Activated CD8-positive, alpha-beta memory T cell treated with anti-CD3 and anti-CD28 coated beads for 48 hours (primary cell): ENCODE results near the gene PAN3.
"Not testable (repeated sequence)": the region's sequence is repeated elsewhere in the genome, so short reads cannot be mapped to it uniquely, and the experiment has no call there.

Experiments
- DNase-seq, 3 experiments: peaks; one replicate each; pipeline ENCODE4 v3.0.0-alpha.2; 2020; ENCODE audit warnings: low read depth in 2 of 3, low spot score in 2 of 3

PAN3 gene

DNA sequence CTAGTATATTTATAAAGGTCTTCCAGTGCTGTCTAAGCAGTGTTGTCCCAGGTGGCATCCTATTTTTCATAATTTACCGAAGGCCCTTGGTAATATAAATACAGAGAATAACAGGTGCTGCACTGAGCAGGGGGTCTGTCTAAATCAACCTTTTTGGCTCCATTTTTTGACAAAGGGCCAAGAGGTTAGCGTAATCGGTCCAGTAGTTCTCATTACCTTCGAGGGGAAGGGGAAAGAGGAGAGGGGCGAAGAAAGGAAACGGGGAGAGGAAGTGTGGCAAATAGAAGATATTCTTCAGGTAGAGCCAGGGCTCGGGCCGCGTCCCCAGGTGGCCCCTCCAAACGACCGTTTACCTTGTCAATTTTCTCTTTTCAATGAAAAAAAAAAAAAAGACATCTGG is 749 bp upstream of the PAN3 start:
- no peak for DNase-seq

DNA sequence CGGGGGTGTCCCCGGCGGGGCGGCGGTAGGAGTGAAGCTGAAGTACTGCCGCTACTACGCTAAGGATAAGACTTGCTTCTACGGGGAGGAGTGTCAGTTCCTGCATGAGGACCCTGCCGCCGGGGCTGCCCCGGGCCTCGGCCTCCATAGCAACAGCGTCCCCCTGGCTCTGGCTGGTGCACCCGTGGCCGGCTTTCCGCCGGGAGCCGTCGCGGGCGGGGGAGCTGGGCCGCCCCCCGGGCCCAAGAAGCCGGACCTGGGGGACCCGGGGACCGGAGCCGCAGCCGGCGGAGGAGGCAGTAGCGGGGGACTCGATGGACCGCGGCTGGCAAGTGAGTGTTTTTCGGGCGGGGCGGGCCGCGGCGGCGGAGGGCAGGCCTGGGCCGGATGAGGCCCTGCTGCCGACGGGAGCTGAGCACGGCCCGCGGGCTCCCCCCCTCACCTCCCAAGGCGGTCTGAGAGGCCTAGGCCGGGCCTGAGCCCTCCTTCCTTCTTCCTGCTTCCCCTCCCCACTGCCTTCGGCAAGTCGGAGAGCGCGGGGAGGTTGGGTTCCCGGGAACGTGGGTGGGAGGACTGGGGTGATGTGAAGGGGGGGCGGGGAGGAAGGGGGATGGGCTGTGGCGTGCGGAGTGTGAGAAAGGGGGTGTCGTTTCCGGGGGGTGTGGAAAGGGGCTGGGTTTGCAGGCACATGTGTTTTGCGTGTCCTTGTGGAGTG is 568 bp downstream of the PAN3 start:
- peak; percentile 72 to 81 (median 78) for DNase-seq

DNA sequence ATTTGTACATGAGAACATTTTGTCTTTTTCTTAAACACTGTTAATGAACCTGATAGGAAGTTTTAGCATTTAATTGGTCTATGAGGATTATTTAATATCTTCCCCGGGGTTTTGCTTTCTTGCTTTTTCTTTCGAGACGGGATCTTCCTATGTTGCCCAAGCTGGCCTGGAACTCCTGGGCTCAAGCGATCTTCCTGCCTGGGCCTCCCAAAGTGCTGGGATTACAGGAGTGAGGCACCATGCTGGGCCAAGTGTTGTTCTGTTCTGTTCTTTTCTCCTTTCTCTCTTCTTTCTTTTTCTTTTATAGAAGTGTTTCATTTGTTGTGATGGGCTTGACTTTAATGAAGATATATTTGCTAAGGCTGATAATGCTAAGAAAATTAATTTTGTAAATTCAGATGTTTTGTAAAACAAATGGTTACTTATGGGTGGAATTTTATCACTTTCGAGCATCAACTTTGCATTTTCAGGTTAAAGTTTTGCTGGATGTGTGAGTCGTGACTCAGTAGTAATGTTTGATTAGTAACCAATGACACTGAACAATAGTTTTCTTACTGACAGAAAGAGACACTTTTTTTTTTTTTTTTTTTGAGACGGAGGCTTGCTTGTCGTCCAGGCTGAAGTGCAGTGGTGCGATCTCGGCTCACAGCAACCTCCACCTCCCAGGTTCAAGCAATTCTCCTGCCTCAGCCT is 2.2 kb downstream of the PAN3 start:
- no peak for DNase-seq

DNA sequence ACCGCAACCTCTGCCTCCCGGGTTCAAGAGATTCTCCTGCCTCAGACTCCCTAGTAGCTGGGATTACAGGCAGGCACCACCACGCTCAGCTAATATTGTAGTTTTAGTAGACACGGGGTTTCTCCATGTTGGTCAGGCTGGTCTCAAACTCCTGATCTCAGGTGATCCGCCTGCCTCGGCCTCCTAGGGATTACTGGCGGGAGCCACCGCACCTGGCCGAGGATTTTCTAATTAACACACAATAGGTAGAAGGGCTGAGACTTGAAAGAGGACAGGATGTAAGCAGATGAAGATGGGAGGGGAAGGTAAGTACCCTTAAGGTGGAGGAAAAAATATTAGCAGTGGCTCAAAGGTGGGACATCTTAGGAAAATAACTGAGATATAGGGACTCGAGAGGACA is 3.2 kb downstream of the PAN3 start:
- not testable (repeated sequence) for DNase-seq

DNA sequence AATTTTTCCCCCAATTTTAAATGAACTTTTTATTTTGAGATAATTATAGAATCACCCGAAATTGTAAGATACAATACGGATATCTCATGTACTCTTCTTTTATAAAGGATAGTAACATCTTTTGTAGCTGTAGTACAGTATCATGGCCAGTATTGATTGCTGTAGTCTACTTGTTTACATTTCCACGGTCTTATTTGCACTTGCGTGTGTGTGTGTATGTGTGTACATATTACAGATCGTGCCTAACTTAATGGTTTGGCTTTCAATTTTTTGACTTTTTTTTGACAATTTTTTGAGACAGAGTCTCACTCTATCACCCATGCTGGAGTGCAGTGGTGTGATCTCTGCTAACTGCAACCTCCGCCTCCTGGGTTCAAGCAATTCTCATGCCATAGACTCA is 6.7 kb downstream of the PAN3 start:
- DNase-seq, result no peak

DNA sequence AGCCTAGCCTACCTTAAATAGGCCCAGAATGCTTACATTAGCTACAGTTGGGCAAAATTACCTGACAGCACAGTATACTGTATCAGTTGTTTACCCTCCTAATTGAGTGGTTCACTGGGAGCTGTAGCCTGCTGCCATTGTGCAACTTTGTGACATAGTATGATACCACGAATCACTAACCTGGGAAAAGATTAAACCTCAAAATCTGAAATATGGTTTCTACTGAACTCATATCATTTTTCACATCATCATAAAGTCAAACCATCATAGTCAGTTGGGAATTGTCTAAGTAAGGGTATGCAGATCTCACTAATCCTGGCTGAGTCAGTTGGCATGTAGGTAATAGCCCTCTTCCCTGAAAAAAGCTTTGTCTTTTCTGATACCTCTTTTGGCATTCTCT is 9.2 kb downstream of the PAN3 start:
- no peak for DNase-seq

DNA sequence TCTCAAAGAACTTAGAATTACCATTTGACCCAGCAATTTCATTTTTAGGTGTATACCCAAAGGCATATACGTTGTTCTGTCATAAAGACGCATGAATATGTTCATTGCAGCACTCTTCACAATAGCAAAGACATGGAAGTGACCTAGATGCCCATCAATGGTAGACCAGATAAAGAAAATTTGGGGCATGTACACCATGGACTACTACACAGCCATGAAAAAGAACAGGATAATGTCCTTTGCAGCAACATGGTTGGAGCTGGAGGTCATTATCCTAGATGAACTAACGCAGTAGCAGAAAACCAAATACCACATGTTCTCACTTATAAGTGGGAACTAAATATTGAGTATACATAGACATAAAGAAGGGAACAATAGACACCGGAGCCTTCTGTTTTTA is 20.7 kb downstream of the PAN3 start:
- DNase-seq, result no peak

DNA sequence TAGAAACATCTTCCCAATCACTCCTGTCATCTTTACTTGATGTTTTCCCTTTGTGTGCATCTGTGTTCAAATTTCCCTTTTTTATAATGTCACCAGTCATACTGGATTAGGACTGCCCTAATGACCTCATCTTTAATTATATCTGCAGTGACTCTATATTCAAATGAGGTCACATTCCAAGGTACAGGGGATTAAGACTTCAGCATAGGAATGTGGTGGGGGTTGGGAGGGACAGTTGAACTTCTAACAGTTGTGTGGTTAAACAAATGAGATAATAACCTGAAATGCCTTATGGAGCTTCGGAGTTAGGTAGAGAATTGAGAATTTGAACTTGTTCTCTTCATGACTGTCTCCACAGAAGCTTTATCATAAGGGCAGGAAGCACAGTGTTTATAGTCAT is 23.0 kb downstream of the PAN3 start:
- DNase-seq, result no peak

DNA sequence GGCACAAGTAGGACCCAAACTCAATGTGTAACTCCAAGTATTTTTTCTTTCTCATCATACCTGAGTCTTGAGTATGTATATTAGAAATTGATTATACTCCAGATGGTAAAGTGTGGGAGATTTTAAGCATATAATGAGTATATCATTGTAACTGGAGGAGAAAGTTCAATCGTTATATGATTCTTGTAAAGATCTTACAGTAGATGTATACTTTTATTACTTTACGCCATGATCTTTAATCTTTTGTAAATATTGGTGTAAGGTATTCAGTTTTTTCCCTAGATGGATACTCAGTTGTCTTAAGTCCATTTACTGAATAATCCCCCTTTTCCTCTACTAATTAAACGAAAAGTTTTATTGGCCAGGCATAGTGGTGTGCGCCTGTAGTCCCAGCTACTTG is 25.2 kb downstream of the PAN3 start:
- no peak for DNase-seq

DNA sequence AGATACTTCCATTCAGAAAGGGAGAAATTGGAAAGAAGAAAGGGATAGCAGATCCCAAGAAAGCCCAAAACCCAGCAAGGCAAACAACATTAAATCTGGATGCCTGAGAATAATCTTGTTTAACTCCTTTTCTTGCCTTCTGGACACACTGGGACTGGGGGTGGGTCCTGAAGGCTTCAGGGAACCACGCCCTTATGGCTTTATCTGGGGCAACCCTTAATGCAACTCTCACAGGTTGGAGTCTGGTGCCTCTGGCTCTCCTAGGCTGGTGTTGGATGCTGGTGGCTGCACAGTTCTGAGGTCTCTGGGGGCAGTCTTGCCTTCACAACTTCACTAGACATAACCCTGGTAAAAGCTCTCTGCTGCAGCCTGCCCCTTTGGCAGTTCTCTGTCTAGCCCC is 27.9 kb downstream of the PAN3 start:
- no peak for DNase-seq

DNA sequence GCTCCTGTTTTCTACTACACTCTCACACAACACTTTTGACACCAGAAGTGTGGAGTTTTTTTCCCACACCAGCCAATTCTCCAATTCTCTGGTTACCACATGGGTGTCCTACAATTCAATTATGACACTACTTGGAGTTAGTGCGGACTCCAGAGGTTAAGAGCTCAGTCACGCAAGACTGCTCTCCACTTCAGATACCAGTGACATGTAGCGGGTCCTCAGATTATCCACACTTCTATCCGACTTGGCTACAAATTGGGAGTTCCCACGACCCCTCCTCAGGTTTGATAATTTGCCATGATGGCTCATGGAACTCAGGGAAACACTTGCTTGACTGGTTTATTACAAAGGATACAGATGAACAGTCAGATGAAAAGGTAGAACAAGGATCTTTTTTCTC is 32.9 kb downstream of the PAN3 start:
- no peak for DNase-seq

DNA sequence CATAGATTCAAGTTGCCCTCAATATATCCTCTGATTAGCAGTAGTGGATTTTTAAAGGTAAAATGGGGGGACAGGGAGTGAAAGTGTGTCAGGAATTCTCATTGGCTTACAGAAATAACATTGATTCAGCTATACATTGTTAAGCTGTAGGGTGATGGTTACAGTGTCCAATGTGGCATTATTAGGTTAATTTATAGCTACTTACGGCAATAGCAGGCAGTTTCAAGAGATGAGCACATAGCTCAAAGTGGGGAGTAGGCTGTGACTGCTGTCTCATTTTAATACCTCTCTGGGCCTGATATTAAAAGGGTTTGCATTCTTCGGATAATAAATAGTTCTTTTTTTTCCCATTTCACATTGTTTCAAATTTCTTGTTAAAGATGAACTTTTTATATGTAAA is 34.6 kb downstream of the PAN3 start:
- no peak for DNase-seq

DNA sequence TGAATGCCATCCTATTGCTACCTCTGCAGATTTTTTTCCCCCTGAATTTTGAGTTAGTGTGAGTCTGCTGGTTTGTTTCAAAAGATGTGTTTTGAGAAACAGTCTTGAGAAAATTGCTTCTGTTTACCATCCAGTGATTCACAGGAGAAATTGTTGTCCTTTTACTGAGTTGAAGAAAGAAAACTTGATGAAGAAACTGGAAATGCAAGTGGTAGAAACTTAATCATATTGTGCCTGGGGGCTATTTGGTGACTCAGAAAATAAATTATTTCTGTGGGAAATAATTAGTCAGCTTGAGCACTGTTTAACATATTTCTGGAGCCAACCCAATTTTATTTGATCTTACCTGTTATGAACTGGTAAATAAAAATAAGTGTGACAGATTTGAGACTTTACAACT is 35.4 kb downstream of the PAN3 start:
- no peak for DNase-seq

DNA sequence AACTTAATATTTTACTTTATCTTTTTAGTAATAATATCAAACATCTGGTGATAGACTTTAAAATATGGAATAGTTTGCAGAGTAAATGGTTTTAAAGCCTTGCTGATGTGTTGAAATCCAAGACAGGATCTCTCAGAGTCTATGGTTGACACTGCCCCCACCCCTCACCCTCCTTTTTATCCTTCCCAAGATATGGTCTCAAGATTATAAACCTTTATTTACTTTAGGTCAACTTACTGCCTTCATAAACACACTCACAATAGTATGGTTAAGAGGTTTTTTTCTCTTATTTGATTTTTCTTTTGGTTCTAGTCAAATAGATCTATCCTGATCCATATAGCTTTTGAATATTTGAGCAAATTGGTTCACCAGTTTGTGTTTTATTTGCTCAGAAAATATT is 39.0 kb downstream of the PAN3 start:
- no peak for DNase-seq

DNA sequence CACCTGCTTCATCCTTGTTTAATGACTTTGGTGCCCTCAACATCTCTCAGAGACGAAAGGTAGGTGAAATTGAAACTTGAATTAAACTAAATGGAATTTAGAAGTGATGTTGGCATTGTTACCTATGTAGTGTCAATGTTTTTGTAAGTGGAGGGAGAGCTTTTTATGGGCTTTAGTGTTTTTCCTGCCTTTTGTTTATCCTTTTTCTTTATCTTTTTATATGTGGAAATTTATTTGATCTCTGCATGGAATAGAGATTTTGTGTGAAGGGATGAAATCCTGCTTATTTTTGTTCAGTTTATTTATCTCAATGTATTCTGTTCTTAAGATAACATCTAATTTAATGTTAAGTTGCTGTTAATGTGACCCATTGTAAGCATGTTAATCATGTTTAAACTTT is 39.5 kb downstream of the PAN3 start:
- no peak for DNase-seq

DNA sequence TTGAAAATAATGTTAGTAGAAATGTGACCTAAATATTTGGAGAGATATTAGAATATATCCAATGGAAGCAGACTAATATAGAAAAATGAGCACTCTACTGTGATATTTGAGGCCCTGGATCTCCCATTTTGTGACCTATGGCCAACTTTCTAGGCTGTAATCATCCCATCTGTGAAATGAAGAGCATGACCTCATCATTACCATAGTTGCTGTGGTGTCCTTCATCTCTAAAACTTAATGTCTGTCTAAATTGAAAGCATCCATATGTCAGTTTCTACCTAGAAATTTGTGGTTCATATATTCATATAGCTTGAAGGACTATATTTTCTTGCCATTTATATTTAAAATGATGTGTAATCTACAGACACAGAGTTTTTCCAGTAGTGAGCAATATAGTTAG is 41.6 kb downstream of the PAN3 start:
- DNase-seq, result no peak

DNA sequence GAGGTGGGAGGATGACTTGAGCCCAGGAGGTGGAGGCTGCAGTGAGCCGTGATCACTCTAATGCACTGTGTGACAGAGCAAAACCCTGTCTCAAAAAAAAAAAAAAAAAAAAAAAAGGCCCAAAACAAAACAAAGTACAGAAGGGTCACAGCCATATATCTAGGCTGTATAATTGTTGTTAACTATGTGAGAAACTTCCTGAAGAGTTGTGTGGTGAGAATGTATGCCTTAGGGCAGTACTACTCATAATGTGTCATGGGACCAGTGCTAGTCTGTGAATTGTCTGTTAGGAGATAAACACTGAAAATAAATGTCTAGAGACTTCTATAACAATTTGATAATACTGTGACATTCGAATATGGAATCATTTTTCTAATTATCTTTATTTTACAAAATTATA is 43.1 kb downstream of the PAN3 start:
- DNase-seq, result no peak

DNA sequence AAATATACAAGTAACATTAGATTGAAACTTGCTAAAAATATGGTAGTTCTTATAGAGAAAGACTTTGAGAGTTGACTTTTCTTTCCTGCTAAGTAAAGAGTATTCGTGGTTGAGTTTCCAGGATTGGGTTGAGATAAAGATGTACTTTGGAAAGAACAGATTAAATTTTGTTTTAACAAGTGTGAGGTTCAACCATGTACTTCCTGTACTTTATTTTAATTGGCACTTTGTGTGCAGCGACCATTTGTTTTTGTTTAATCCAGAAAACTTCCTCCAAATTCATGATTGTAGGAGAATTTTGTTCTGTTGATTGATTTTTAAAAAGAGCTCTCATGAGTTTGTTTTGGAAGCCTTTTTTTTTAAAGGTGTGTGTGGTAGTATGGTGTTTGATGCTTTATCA is 46.9 kb downstream of the PAN3 start:
- no peak for DNase-seq

DNA sequence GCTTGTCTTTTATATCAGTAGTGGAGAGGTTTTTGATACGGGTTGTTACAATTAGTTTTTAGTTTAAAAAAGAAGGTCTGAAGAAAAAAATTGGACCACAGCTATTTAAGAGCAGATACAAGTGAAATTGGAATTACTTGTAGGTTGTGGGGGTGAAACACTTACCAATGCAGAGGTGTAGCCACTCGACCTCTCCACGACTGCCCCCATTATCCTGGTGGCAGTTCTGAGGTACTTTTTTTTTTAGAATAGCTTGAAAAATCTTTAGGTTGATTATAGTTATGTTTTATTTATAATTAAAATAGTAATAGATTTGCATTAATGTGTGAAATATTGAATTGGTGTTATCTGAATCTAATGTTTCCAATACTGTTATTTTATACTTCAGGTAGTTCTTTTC is 60.7 kb downstream of the PAN3 start:
- no peak for DNase-seq

DNA sequence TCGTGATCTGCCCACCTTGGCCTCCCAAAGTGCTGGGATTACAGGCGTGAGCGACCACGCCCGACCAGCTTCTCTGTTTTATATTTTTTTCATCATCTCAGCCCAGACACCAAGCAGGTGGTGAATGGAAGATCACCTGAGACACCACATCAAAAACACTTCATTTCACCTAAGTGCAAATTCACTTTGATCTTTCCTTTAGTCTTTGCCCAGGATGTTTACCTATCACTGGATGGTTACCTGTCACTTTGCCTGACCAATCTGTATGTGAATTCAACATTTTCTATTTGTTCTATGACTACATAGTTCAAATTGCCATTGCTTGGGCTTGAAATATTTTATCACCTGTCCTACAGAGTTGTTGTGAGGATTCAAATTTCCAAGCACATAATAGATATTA is 65.7 kb downstream of the PAN3 start:
- no peak for DNase-seq

DNA sequence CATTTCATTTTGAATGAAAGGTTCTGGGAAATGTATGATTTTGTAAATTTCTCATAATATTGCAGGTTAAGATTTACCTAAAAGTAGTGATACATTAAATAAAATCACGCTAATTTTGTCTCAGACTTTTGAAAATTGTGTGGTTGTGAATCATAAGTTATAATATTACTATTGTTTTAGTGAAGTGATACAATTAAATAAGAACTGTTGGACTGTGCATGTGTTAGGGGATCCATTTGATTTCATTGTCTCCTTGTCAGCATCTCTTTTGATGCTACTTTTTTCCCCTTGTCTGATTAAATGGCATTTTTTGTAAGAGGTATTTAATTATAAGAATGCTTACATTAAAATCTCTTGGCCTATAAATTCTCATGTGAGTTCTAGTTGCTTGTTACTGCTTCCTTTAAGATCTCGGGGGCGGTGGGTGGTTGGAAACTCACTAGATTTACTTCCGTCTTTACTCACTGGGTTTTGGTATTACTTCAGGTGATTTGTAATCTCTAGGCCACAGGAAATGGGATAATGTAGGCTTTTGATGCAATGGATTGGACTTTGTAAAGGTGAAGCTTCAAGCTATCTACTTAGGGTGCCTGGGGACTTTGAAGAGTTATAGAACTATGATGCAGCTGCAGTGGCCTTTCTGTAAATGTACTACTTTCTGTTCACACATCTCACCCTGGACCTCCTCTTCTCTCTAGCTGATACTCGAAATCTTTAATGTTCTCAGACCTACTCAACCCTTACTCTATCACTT is 66.5 kb downstream of the PAN3 start:
- peak; percentile 5 to 13 (median 11) for DNase-seq

DNA sequence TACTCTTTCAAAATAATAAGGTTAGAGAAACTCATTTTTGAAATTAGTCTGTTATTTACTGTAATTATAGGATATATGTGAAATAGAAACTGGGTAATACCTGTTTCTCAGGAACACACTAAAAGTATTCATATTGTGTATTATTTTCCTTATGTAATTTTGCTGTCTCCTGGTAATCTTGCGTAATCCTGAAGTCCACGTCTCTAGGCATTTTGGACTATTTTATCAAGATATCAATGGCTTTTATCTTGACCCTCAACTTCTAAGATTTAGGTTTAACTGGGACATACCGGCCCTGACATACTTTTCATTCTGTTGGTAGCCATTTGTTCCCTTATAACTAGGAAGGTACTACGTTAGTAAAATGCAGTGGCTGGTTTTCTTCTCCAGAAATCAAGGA is 80.3 kb downstream of the PAN3 start:
- no peak for DNase-seq
